HepG2 (cell line): ENCODE results near the gene TMEM198. TPM values are rescaled to one million over a fixed set of nuclear protein-coding genes. Genes with fewer than 3 reads are reported as not detected.

Experiments
- ATF1 ChIP-seq: IDR thresholded peaks from 2 replicates; pipeline ENCODE4 v1.6.1; 2016; ENCODE audit warnings: mild to moderate bottlenecking, control low read depth
- E2F1 ChIP-seq: sonication (generic); formaldehyde crosslinking; IDR thresholded peaks from 2 replicates; pipeline ENCODE4 v1.5.0; 2020; ENCODE audit warnings: missing genetic modification reagents
- ETV6 ChIP-seq: sonication (generic); formaldehyde crosslinking; conservative IDR thresholded peaks from 2 replicates; pipeline ENCODE4 v1.4.0; 2020; ENCODE audit warnings: missing genetic modification reagents
- FOXK1 ChIP-seq: sonication (generic); formaldehyde crosslinking; IDR thresholded peaks from 2 replicates; pipeline ENCODE4 v1.4.0; 2020; ENCODE audit warnings: low read depth, missing genetic modification reagents, borderline replicate concordance
- FOXM1 ChIP-seq: sonication (generic); formaldehyde crosslinking; IDR thresholded peaks from 2 replicates; pipeline ENCODE4 v1.5.0; 2020; ENCODE audit warnings: missing genetic modification reagents
- KDM2A ChIP-seq: sonication (generic); formaldehyde crosslinking; IDR thresholded peaks from 2 replicates; pipeline ENCODE4 v1.4.0; 2020; ENCODE audit warnings: low read depth, missing genetic modification reagents, borderline replicate concordance
- MTA1 ChIP-seq: sonication (generic); formaldehyde crosslinking; IDR thresholded peaks from 2 replicates; pipeline ENCODE4 v1.4.0; 2020; ENCODE audit warnings: missing genetic modification reagents, mild to moderate bottlenecking, borderline replicate concordance
- NCOA2 ChIP-seq: sonication (generic); formaldehyde crosslinking; IDR thresholded peaks from 2 replicates; pipeline ENCODE4 v1.8.0; 2022; ENCODE audit warnings: inconsistent platforms
- NFE2L2 ChIP-seq: fragments of 150-350 bp; IDR thresholded peaks from 2 replicates; pipeline ENCODE4 v1.6.1; 2014; ENCODE audit warnings: low read length
- PCBP1 ChIP-seq: fragments of 200-400 bp; formaldehyde crosslinking; IDR thresholded peaks from 2 replicates; pipeline ENCODE4 v1.6.1; 2017; ENCODE audit warnings: mild to moderate bottlenecking, low read depth, low read length, borderline replicate concordance
- PHF21A ChIP-seq: sonication (generic); formaldehyde crosslinking; IDR thresholded peaks from 2 replicates; pipeline ENCODE4 v1.5.0; 2020; ENCODE audit warnings: mild to moderate bottlenecking, missing genetic modification reagents
- TRIM22 ChIP-seq: fragments of 450-650 bp; IDR thresholded peaks from 2 replicates; pipeline ENCODE4 v1.6.1; 2017
- ZNF121 ChIP-seq: sonication (generic); formaldehyde crosslinking; IDR thresholded peaks from 2 replicates; pipeline ENCODE4 v1.5.0; 2020; ENCODE audit warnings: mild to moderate bottlenecking, missing genetic modification reagents
- ZNF318 ChIP-seq: sonication (generic); formaldehyde crosslinking; IDR thresholded peaks from 2 replicates; pipeline ENCODE4 v1.4.0; 2020; ENCODE audit warnings: mild to moderate bottlenecking, missing genetic modification reagents
- ZNF468 ChIP-seq: sonication (generic); formaldehyde crosslinking; IDR thresholded peaks from 2 replicates; pipeline ENCODE4 v1.8.0; 2022; ENCODE audit warnings: mild to moderate bottlenecking, moderate library complexity, missing genetic modification reagents
- ZNF746 ChIP-seq: sonication (generic); formaldehyde crosslinking; IDR thresholded peaks from 2 replicates; pipeline ENCODE4 v1.8.0; 2022; ENCODE audit warnings: mild to moderate bottlenecking, missing genetic modification reagents
- ZNF747 ChIP-seq: sonication (generic); formaldehyde crosslinking; IDR thresholded peaks from 2 replicates; pipeline ENCODE4 v1.8.1; 2023; ENCODE audit warnings: missing genetic modification reagents, mild to moderate bottlenecking, borderline replicate concordance
- polyA plus RNA-seq, 8 experiments: library from polyadenylated mRNA; depleted of rRNA in 3 of 8; stranded (reverse) in 7 of 8; unstranded in 1 of 8; fragments of >200 nt; fragmentation: Illumina TruSeq in 4 of 8; extraction: Trizol in 4 of 8; gene quantifications; 2 replicates each; pipeline versions ENCODE4 v1.2.1 to v1.2.3, GENCODE V29; 2011 to 2016; ENCODE audit warnings: low read depth in 4 of 8, missing spikeins in 1 of 8, mixed read lengths in 1 of 8; ENCODE audit not compliant: insufficient read depth in 1 of 8
- total RNA-seq, 5 experiments: library from RNA; depleted of rRNA; stranded (reverse); fragments of >200 nt; fragmentation: Illumina TruSeq; extraction: Trizol; gene quantifications; 2 replicates each; pipeline ENCODE4 v1.2.3, GENCODE V29; 2016; ENCODE audit warnings: low read depth in 1 of 5

TMEM198 gene
- total and polyA plus RNA-seq, 2 of the 13 experiments (the other 11 are each of a cell fraction or from before 2014, with no cell fraction given) = 17.3 to 23.5 TPM

GRCh38 chr2:219541611-219542180 is 2.1 kb upstream of the TMEM198 start (continued):
- no peak for TF ChIP-seq E2F1 (CRISPR knock-in tag)
- no peak for TF ChIP-seq ATF1 (CRISPR knock-in tag)
- TF ChIP-seq ZNF747 = peak; percentile 88; the same call in 1 of the 2 replicates
- TF ChIP-seq FOXM1 (CRISPR knock-in tag) = no peak
- no peak for TF ChIP-seq NFE2L2
- TF ChIP-seq NCOA2 (CRISPR knock-in tag) = no peak
- peak; percentile 60; the same call in 1 of the 2 replicates for TF ChIP-seq ZNF121 (CRISPR knock-in tag)
- no peak for TF ChIP-seq ZNF468 (CRISPR knock-in tag)
- peak; percentile 61; the same call in 1 of the 2 replicates for TF ChIP-seq ZNF746 (CRISPR knock-in tag)
- no peak for TF ChIP-seq TRIM22
- TF ChIP-seq ZNF318 (CRISPR knock-in tag) = peak; percentile 59; the same call in 1 of the 2 replicates
- TF ChIP-seq ETV6 (CRISPR knock-in tag) = no peak; the same call in 1 of the 2 replicates
- no peak for TF ChIP-seq PCBP1
- no peak for TF ChIP-seq PHF21A (CRISPR knock-in tag)
- TF ChIP-seq KDM2A (CRISPR knock-in tag) = peak; percentile 91
- peak; percentile 91 for TF ChIP-seq MTA1 (CRISPR knock-in tag)
- peak; percentile 57 for TF ChIP-seq FOXK1 (CRISPR knock-in tag)
